ENCODE results near the gene YWHAG.

- TF ChIP-seq CTCF (IDR thresholded peaks at IDR 0.05) = no peak
- no peak for TF ChIP-seq POLR2A (IDR thresholded peaks at IDR 0.05)
Measured at GRCh38 chr7:76405738-76406137, 46.9 kb upstream of the YWHAG start.

All from Peyer's patch (tissue), 4 donors.